Lower leg skin (tissue), 3 donors: ENCODE results near the gene STK36.

Experiments used
- POLR2A ChIP-seq, 2 donors: fragments of 450-650 bp; IDR thresholded peaks; one replicate each; pipeline ENCODE4 v1.6.1; 2016 to 2017; ENCODE audit warnings: antibody characterized with exemption in 2 of 2, mild to moderate bottlenecking in 1 of 2, moderate library complexity in 1 of 2
- TF ChIP-seq, protein P1 (sequence below), 3 donors: fragments of 450-650 bp; IDR thresholded peaks; one replicate each; pipeline ENCODE4 v1.5.1; 2016; ENCODE audit warnings: antibody characterized with exemption in 3 of 3, mild to moderate bottlenecking in 3 of 3, moderate library complexity in 2 of 3

DNA sequence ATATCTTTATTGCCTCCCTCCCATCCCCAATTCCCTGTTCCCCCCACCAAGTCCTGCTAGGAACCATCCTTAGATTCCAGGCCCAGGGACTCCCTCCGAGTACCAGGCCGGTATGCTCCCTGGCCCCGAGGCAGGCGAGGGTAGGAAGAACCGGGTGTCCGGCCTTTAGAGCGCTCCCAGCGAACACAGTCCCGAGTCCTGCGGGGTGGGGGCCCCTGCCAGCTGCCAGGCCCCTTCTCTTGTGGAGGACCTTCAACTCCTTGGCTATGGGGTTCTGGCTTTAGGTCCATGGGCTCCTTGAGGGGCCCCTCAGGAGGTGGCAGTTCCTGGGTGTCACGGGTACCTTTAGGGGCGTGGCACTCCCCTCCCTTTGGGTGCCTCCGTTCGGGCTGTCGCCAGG lies 8.0 kb upstream of the STK36 start:
- TF ChIP-seq POLR2A (IDR thresholded peaks at IDR 0.05), result no peak
- TF ChIP-seq, protein P1, sequence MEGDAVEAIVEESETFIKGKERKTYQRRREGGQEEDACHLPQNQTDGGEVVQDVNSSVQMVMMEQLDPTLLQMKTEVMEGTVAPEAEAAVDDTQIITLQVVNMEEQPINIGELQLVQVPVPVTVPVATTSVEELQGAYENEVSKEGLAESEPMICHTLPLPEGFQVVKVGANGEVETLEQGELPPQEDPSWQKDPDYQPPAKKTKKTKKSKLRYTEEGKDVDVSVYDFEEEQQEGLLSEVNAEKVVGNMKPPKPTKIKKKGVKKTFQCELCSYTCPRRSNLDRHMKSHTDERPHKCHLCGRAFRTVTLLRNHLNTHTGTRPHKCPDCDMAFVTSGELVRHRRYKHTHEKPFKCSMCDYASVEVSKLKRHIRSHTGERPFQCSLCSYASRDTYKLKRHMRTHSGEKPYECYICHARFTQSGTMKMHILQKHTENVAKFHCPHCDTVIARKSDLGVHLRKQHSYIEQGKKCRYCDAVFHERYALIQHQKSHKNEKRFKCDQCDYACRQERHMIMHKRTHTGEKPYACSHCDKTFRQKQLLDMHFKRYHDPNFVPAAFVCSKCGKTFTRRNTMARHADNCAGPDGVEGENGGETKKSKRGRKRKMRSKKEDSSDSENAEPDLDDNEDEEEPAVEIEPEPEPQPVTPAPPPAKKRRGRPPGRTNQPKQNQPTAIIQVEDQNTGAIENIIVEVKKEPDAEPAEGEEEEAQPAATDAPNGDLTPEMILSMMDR (IDR thresholded peaks at IDR 0.05), result no peak
